NCI-H1105 (cell line): ENCODE results near the gene PDGFD.

Source experiments
- DNase-seq: peaks from one replicate; lab custom pipeline; 2025; lab: John Stamatoyannopoulos, UW

PDGFD gene

DNA sequence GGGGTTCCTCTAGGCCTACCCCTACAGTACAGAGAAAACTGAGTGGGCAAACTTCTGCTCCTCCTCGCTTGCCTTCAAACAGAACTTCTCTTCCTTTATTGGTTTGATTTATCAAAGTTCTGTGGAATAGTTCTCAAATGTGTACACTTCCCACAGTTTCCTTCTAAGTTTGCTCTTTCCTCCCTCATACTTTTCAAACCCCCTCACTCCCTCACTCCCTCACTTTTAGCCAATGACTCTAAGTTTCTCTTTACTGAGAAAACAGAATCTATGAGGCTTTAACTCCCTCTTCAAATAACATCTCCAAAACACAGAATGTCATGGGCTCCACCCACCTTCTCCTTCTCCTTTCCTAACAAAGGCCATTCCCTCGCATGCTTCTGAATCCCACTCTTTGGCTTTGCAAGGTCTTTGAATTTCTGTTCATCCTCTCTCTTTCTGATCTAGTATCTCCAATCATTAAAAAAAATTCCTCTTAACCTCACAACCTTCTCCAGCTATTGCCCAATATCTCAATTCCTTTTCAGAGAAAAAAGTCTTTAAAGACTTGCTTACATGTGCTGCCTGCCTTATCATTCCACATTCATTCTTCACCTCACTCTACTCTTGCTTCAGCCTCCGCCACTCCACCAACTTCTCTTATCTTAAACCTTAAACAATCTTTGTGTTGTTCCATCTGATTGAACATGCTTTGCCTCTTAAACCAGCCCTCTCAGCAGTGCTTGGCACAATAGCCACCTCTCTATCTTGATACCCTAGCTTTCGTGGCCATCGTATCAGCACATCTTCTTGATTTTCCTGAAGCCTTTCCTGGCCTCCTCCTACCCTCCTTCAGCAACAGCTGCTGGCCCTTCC lies 70.3 kb downstream of the PDGFD start:
- DNase-seq, result no peak

DNA sequence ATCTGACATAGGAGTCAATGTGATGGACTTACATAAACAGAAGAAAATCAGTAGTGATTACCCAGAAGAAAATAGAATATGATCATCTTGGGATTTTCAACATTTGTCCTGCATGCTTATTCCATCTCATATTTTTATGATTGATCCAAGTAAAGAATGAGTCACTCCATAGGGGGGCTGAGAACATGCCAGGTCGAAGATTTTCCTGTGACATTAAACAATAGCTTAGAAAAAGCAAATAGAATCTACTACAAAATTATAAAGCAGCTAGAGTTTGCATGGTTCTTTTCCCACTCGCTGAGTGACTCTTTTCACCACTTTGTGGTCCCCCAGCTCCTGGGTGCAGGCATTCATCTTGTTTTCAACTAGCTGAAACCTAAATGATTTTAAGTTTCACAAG lies 71.2 kb downstream of the PDGFD start:
- DNase-seq, result no peak

DNA sequence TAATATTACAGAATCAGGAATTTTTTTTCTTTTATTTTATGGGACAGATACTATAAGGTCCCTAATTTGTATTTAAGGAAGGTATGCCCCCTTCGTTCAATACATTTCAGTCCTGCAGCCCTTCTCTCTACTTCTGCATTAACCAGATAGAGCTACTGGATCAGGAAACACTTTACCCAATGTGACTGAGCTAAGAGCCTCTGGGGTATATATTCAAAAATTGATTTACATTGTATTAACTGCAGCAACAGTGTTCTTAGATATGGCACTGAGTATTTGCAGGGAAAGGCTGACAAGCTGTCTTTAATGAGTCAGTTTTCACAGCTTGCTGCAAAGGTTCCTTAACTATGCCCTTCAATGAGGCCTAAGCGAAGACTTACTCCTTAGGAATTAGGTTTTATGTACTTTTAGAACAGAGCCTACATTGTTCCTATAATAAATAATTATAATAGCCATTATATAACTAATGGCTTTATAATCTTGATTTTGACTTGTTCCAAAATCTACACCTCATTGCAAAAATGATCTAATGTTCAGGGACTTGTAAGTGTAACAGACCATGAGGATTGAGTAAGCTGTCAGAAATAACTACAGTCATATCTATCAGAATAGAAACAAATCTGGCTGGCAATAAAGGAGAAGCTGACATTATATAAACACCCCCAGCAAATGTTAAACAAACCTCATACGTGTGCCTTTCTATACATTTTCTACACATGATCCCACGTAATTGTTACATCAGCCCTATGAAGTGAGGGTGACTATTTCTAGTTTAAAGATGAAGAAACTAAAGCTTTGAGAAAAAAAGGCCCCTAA lies 72.5 kb downstream of the PDGFD start:
- DNase-seq, result no peak

DNA sequence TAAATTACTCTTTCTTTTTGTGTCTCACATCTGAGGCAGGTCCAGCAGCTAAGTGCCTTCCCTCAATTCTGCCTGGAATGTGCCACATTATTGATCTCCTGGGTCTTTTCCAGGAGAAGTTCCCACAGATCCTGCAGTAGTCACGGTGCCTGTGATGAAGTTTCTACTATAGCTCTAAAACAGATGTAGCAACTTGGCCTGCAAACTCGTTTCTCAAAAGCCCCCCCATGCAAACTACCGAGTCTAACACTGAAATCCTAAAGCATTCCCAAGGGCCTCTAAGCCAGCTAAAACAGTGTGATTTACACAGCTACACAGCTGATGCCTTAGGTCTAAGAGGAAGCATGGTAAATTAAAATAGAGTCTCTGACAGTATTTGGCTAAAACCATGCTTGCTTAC lies 73.2 kb downstream of the PDGFD start:
- no peak for DNase-seq

DNA sequence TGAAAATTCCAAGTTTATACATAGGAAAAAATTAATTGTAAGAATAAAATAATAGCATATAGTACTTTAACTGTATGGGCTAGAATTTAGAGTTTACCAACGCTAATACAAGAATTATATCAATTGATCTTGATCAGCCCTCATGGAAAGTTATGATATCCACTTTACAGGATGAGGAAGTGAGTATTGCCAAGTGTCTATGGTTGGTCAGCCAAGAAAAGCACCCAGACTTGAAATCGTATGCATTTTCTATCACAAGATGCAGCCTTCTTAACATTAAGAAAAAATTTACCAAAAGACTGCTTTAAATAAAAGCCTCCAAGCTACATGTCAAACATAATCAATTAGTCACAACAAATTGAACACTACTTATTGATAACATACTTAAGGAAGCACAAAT lies 74.5 kb downstream of the PDGFD start:
- no peak for DNase-seq

DNA sequence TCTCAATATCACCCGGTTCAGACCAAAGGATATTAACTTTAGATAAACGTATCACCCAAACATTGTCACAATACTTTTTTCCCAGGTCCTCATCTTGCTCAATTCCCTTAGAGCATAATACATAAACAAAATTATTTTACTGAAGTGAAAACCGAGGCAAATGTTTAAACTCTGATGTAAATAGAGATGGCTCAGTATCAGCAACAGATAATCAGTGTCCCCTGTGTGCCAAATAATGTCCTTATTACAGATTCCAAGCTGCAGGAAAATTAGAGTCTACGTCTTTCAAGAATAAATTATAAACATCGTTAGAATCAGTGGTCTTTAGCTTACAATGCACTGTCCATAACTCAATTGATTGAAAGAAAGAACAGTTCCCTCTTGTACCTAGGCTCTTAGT lies 77.3 kb downstream of the PDGFD start:
- DNase-seq, result no peak

DNA sequence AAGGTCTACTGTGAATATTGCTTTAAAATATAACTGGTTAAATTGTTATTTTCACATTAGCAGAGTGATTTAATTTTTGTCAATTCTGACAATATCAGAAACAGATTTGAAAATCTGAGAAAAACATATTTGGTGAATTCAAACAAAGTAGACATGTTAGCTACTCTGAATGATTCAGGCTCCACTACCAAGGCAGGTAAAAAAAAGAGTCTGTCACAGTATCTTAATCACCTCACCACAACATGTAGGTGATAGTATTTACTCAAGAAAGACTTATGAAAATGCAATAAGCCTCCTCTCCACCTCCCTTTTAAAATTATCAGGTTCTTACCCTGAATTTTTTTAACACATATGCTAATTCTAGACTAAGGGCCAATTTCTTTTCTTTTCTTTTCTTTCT lies 85.0 kb downstream of the PDGFD start:
- no peak for DNase-seq

DNA sequence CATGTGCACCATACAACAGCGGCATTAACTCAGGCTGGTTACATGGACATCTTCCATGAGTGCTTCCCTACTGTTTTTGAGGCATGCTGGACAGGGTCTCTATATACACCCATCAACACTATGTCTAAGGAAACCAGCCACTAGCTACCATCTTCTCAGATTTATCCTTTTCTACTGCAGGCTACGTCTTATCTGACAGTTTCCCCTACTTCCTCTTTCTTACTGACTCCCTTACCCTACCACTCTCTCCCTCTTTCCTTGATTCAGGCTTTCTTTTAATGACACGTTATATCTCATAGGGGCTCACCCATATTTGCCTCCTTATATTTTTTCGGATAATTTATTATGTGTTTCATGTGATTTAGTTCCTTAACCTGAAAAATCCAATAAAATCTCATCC lies 85.7 kb downstream of the PDGFD start:
- DNase-seq, result no peak

DNA sequence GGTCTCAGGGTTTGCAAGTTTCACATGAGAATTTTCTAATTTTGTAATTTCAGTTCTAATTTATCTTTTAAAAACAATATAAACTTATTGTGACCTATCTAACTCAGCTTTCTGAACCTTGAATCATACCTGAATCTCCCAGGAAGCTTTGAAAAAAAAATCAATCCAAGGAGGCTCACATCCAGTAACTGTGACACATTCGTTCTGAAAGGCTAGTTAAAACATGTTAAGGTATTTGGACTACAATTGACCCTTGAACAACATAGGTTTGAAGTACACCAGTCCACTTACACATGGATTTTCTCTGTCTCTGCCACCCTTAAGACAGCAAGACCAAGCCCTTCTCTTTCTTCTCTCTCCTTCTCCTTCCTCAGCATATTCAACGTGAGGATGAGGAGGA lies 87.5 kb downstream of the PDGFD start:
- no peak for DNase-seq

DNA sequence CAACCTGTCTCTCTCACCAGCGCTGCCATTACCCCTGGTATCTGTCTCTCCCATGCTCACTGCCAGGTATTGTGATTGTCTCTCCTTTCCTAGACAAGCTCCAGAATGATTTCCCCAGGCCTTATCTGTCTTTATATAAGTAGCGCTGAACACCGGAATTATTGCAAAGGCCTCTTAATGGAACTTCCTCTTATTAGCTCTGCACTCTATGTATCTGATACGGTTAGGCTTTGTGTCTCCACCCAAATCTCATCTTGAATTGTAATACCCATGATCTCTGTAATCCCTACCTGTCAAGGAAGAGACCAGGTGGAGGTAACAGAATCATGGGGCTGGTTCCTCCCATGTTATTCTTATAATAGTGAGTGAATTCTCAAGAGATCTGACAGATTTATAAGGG lies 88.2 kb downstream of the PDGFD start:
- DNase-seq, result no peak

DNA sequence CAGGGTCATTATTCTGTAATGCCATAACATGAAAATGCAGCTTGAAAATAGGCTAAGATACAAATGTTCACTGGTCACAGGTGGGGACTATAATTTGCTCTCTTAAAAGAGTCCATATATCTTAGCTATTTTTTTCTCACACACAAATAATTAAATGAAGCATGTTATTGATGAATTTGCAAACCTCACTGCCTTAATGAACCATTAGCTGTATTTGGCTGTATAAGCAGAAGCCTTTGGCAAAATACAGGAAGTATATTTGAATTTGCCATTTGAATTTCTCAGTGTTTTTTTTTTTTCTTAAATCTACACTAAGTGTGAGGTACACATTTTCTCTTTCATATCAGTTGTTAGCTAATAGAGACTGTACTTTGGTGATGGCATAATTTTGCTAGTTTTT lies 88.9 kb downstream of the PDGFD start:
- DNase-seq, result no peak

DNA sequence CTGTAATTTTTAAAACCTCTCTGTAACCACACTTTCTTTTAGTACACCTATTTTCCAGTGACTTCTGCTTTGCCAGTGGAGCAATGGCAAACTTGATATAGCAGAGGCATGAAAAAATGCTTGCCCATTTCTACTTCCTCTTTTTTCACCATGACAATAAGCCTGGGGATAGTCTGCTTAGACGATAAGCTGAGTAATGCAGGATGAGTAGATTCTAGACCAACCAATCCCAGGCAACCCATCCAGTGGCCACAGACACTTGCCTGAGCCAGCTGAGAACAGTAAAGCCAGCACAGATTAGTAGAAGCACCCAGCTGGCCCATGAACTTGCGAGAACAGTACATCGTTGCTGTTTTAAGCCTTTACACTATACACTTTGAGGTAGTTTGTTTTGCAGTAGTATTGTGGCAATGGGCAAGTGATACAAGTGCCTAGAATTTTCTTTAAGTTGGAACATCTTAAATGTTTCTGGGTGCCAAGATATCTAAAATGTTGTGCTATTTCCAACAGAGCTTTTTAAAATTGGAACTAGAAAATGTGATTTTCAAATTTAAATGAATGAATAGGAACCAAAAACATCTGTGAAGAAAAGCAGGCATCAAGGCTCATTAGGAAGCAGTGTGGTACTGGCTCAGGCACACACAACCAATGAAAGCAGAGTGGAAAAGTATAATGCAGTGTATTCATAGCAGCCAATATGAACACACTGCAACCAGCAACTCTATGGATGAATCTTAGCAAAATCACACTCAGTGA lies 89.8 kb downstream of the PDGFD start:
- no peak for DNase-seq

DNA sequence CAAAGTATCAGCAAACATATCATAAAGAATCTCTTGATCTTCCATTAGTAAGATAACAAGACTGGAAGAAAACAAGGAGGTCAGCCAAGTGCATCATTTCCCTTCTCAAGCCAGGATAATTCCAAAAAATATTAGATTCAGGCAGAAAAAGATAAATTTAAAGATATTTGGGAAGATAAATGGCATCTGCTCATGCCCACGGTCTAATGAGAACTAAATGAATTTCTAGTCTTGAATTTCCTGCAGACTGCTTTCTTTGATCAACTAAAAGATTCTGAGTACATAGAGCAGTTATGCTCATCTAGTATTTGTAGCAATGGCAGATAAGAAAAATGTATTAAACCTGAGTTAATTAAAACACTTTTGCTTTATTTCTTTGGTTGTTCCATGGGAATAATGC lies 96.4 kb downstream of the PDGFD start:
- DNase-seq, result no peak

DNA sequence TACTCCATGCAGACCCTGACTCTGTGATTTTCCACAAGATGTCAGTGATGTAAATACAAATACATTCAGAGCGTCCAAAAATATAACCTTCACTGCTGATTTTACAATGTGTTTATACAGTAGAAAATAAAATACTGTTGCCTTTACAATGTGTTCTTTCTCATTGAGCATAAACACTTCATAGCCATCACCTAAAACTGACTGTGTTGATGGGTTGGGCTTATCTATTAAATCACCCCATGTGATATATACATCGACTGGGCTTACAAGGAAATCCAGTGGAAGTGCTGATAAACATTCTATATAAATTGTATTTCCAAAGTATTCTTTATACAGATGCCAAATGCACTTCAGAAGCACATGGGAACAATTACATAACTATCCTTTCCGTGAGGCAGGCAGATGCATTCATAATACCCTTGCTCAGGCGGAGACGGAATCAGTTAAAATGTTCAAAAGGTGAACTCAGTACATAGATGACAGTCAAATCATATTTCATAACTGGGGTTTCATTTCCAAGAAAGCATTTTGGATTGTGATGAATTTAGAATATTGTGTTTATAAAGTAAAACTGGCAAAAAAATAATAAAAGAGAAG lies 99.8 kb downstream of the PDGFD start:
- DNase-seq, result no peak

DNA sequence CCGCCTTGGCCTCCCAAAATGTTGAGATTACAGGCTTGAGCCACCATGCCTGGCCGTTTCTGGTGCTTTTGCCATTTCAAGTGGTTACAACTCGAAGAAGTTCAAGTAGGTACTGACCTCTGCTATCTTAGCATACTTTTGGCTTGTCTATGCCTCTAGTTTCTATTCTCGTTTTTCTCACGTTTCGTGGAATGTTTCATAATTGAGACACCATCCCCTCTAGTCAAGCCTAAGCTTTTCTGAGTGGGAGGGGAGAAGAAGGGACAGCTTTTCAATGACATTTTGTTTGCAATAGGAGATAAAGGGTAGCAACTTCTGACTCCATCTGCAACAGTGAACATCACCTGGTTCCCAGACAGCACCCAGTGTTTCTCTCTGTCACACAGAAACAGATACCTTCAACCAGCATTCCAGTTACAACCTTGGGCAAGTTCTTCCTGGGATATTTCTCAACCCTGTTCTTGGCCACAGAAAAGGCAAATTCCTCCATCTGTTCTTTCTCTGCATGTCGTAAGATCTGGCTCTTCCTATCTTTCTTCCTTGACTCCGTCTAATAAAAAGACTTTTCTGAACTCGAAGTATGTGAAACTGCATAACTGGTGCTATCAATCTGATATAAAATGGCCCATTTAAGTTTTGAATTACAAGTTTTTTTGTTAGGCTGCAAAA lies 102.0 kb downstream of the PDGFD start:
- DNase-seq, result no peak

DNA sequence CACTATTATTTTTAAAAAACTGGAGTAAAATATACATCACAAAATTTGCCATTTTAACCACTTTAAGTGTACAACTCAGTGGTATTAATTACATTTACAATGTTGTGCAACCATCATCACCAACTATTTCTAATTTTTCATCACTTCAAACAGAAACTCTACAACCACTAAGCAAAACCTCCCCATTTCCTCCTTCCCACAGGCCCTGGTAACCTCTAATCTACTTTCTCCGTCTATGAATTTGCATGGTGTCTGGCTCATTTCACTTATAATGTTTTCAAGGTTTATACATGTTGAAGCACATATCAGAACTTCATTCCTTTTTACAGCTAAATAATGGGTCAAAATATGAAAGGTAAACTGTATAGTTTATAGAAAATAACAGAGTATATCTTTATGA lies 103.1 kb downstream of the PDGFD start:
- DNase-seq, result no peak

DNA sequence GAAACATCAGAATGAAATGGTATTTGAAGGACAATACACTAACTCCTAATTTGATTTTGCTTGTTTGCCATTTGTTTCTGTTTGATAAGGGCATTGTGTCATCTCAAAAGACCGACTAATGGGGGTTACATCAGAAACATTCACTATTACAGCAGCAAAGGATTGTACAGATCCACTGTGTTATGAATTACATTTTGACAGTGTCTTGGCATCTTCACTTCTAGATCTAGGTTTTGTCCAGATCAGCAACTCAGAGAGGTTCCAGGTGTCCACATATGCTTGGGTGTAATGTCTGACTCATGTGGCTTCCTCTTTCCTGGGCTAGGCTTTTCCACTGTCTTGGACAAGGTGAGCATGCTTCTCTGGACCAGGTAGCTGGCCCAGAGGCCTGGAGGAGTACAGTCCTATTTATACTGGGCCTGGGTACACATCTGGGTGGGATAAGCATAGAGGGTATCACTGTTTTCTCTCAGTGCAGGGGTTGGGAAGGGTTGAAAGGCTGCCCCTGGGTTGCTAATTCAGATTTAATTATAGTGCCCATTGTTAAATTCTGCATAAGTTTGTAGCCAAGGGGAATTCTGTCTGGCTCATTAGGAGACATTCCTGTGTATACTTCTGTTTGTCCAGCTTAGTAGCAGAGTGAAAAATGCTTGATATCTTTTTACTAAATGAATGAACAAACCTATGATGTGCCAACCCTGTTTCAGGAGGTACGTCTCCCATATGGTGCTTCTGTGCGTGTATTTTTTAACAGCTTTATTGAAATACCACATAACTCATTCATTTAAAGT lies 103.7 kb downstream of the PDGFD start:
- no peak for DNase-seq

DNA sequence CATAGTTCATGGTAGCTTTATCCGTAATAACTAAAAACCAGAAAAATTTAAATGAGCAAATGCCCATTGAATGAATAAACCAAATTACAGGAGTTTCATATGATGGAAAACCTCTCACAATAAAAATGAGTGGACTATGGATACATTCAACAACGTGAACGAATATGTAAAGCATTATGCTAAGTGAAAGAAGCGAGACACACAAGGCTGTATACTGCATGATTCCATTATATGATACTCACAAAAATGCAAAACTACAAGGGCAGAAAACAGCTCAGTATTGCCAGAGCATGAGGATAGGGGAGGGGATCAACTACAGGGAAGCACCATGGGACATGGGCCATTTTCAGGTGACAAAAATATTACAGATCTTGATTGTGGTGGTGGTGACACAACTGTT lies 105.3 kb downstream of the PDGFD start:
- no peak for DNase-seq

DNA sequence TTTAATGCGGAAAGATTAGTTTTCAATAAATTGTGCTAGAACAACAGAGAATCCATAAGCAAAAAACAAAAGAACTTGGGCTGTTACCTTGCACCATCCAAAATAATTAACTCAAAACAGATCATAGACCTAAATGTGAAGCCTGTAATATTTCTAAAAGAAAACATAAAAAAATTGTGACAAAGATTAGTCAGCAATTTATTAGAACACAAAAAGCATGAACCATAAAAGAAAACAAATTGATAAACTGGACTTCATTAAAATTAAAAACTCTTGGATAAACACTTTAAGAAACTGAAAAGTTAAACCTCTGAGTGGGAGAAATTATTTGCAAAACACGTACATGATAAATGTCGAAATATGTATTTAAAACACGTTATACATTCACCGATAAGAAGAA lies 106.0 kb downstream of the PDGFD start:
- DNase-seq, result no peak

DNA sequence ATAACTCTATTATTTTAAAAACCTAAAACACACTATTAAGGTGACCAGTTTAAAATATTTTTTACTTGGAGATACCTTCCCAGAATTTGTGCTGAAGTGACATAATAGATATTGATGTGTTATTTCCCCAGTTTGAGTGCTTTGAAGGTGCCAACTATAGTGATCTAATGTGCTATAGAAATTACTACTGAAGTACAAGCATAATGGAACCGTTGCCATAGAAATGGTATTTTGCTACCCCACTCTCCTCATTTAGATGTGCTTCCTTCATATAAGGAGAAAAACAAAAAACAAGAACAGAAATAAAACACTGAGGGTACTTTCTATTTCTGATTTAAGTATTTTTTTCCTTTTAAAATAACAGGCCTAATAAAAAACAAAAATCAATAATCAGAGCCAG lies 108.4 kb downstream of the PDGFD start:
- no peak for DNase-seq
